Measurements from ENCODE around the gene ZNF215. TPM values are rescaled to one million over a fixed set of nuclear protein-coding genes. Genes with fewer than 3 reads are reported as not detected.

The ZNF215 gene
- total RNA-seq, 4 donors from 2014 or later: 0.36 to 2.9 (median 1.7) TPM

GRCh38 chr11:6919698-6920097 lies 6.5 kb upstream of the ZNF215 start:
- TF ChIP-seq CTCF (IDR thresholded peaks at IDR 0.05): no peak

GRCh38 chr11:6920702-6921101 lies 5.5 kb upstream of the ZNF215 start, which contains the start of gene OR2D3:
Gene OR2D3, plus strand, starts transcription at chr11:6921002. Its CDS starts 0 bp downstream, at chr11:6921002.
- ATAC-seq (ENCODE audit: low FRiP score) (no peak), DNase-seq (ENCODE audit: low spot score) (no peak)
- TF ChIP-seq CTCF (IDR thresholded peaks at IDR 0.05): no peak

More at GRCh38 chr11:6919698-6920097, 6.5 kb upstream of the ZNF215 start:
- DNase-seq (ENCODE audit: low spot score): no peak
- ATAC-seq (ENCODE audit: low FRiP score): no peak

- no peak for DNase-seq (ENCODE audit: low spot score)
- ATAC-seq (ENCODE audit: low FRiP score): no peak
- no peak for TF ChIP-seq CTCF (IDR thresholded peaks at IDR 0.05)
Measured at GRCh38 chr11:6925007-6925577, 1.1 kb upstream of the ZNF215 start.

- ATAC-seq (ENCODE audit: low FRiP score): peak; percentile 6
- no peak for DNase-seq (ENCODE audit: low spot score)
- no peak for TF ChIP-seq CTCF (IDR thresholded peaks at IDR 0.05)
Measured at GRCh38 chr11:6925636-6926207, 504 bp upstream of the ZNF215 start.

- no peak for TF ChIP-seq CTCF (IDR thresholded peaks at IDR 0.05)
- ATAC-seq (ENCODE audit: low FRiP score) (no peak), DNase-seq (ENCODE audit: low spot score) (no peak)
Measured at GRCh38 chr11:6927030-6927617, 898 bp downstream of the ZNF215 start.

- no peak for TF ChIP-seq CTCF (IDR thresholded peaks at IDR 0.05)
- ATAC-seq (ENCODE audit: low FRiP score) (no peak), DNase-seq (ENCODE audit: low spot score) (no peak)
Measured at GRCh38 chr11:6928916-6929315, 2.7 kb downstream of the ZNF215 start.
